SK-N-MC (cell line): ENCODE data around the gene H19.

ENCODE experiments used
- EZH2 ChIP-seq: fragments of 200-600 bp; sonication (generic); IDR thresholded peaks from one replicate; pipeline ENCODE4 v1.6.1; 2017; ENCODE audit warnings: antibody characterized with exemption
- POLR2AphosphoS5 ChIP-seq: IDR thresholded peaks from 2 replicates; pipeline ENCODE4 v1.6.1; 2012; ENCODE audit warnings: mild to moderate bottlenecking, low read depth, low read length, borderline replicate concordance

- TF ChIP-seq EZH2 (no peak), POLR2AphosphoS5 (no peak)
These were observed 6.8 kb upstream of the H19 start for GRCh38 chr11:2004466-2004865.
